Astrocyte of the cerebellum (primary cell): ENCODE data around the gene UBTF.

Source experiments
- DNase-seq: peaks from one replicate; pipeline ENCODE4 v3.0.0-alpha.2; 2011; ENCODE audit warnings: low read depth
- H3K4me3 ChIP-seq: 2 replicates; pipeline ENCODE4 v1.5.1; 2011; ENCODE audit warnings: mild to moderate bottlenecking, low read depth, low read length, moderate library complexity
- in situ Hi-C: cut with HindIII; loops from 2 replicates; pipeline ENCODE4 v1.10.0; 2017; ENCODE audit warnings: low sequenced_read_pairs
- TF ChIP-seq, protein P1 (sequence below): IDR thresholded peaks from 2 replicates; pipeline ENCODE4 v1.5.1; 2012; ENCODE audit warnings: low read length, low read depth, moderate library complexity, mild to moderate bottlenecking; ENCODE audit errors: missing control alignments

UBTF gene

GRCh38 chr17:44263345-44263902 lies 43.9 kb upstream of the UBTF start:
- DNase-seq: no peak
- no peak overlapping the region for H3K4me3 ChIP-seq
- in situ Hi-C loops: no loop called here
- TF ChIP-seq, protein P1, sequence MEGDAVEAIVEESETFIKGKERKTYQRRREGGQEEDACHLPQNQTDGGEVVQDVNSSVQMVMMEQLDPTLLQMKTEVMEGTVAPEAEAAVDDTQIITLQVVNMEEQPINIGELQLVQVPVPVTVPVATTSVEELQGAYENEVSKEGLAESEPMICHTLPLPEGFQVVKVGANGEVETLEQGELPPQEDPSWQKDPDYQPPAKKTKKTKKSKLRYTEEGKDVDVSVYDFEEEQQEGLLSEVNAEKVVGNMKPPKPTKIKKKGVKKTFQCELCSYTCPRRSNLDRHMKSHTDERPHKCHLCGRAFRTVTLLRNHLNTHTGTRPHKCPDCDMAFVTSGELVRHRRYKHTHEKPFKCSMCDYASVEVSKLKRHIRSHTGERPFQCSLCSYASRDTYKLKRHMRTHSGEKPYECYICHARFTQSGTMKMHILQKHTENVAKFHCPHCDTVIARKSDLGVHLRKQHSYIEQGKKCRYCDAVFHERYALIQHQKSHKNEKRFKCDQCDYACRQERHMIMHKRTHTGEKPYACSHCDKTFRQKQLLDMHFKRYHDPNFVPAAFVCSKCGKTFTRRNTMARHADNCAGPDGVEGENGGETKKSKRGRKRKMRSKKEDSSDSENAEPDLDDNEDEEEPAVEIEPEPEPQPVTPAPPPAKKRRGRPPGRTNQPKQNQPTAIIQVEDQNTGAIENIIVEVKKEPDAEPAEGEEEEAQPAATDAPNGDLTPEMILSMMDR: no peak

GRCh38 chr17:44262654-44263225 lies 43.3 kb upstream of the UBTF start:
- in situ Hi-C loops: no loop called here
- DNase-seq: no peak
- no peak overlapping the region for H3K4me3 ChIP-seq
- TF ChIP-seq, protein P1: no peak

GRCh38 chr17:44260296-44260695 lies 40.8 kb upstream of the UBTF start:
- no peak overlapping the region for H3K4me3 ChIP-seq
- no peak for DNase-seq
- TF ChIP-seq, protein P1: no peak
- in situ Hi-C loops: no loop called here

DNA sequence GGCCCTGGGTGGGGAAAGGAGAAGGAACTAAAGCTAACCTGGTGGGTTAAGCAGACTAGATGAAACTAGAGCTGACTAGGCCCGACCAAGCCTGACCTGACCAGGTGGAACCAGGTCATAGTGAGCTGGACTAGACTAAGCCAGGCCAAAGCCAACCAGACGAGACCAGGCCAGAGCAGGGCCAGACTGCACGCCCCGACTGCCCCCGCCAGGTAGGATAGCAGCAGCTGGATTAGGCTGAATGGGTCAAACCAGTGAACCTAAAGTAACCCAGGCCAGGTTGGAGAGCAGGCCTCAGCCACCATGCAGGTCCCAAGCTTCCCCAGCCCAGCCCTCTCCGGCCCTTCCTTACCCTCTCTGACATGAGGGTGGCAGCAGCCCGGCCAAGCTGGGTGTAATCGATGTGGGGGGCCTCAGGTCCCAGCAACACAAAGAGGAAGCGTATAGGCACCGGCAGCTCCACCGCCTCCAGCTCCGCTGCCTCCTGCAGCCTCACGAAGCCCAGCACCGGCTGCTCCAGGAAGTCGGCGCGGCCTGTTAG lies 39.4 kb upstream of the UBTF start:
- TF ChIP-seq, protein P1: no peak
- no peak overlapping the region for H3K4me3 ChIP-seq
- DNase-seq: no peak
- in situ Hi-C loops: loop anchor here (10.0 kb wide), 1 partner anchor 54 kb away; no protein-coding TSS in a partner anchor

DNA sequence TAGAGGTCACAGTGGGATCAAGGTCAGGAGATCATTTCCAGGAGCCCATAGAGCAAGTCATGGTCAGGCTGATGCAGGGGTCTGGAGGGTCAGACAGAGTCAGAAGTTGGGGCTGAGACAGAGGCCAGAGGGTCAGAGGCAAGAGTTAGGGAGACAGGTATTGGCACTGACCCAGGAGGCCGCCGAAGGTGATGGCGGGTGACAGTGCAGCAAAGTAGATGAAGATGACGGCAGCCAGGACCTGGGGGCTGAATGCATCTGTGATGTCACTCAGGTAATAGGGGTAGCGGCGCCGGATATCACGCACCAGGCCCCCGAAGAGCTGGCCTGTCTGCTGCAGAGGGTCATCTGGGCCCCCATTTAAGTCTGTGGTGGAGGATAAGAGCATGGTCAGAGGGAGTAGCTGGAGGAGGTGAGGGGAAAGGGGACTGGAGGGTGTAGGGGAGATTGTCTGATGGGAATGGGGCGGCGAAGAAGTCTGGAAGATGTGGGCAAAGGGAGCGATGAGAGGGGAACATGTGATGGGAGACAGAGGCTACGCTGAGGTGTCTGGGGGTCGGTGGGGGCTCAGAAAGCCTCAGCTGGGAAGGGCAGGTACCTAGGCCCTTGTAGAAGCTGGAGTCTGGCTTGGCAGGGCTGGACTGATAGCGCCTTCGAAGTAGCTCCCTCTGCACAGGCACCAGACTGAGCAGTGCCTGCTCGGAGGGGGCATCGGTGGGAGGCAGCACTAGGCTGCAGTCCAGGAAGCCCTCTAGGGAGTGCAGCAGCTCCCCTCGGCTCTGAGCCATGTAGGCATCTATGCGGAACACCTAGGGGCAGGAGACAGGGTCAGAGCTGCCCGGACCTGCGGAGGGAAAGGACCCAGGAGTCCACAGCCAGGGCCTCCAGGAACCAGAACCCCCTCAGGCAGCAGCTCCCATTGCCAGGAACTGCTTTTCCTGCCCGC lies 38.6 kb upstream of the UBTF start:
- H3K4me3 ChIP-seq: no peak overlapping the region
- TF ChIP-seq, protein P1: no peak
- in situ Hi-C loops: loop anchor here (10.0 kb wide), 1 partner anchor 53 kb away; no protein-coding TSS in a partner anchor
- DNase-seq: no peak

DNA sequence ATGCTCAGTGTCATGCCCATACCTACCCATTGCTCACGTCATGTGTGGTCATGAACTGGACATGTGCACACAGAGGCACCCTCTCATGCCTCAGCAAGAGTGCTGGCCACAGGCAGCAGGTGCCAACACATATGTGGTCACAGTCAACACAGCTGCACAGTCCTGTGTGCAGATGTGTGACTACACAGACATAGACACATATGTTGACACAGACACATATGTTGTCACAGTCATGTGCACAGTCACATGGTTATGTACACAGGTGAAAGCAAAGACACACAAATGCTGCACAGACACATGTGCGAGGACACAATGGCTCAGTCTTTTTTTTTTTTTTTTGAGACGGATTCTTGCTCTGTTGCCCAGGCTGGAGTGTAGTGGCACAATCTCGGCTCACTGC lies 37.2 kb upstream of the UBTF start:
- no peak overlapping the region for H3K4me3 ChIP-seq
- in situ Hi-C loops: loop anchor here (10.0 kb wide), 1 partner anchor 52 kb away; no protein-coding TSS in a partner anchor
- TF ChIP-seq, protein P1: no peak
- no peak for DNase-seq
